T-helper 1 cell treated with Interleukin-12 subunit alpha and Interleukin-12 subunit beta and Interleukin-4 antibody, amounts not matched to agents 30 ng/mL and 1 ng/mL, for 36 hours (primary cell): Measurements from ENCODE around the gene C1GALT1. TPM values are rescaled to one million over a fixed set of nuclear protein-coding genes. Genes with fewer than 3 reads are reported as not detected.
"Not testable (repeated sequence)": the region's sequence is repeated elsewhere in the genome, so short reads cannot be mapped to it uniquely, and the experiment has no call there.

Source experiments
- intact Hi-C: fragments of 100-400 bp; cut with micrococcal nuclease; formaldehyde crosslinking; loops from one replicate; pipeline ENCODE4 v1.15.1; 2024
- total RNA-seq: library from RNA; stranded (reverse); gene quantifications from 2 replicates; pipeline ENCODE4 v1.2.3, GENCODE V29; 2022

C1GALT1 gene
- total RNA-seq = 54.9 TPM in 2 replicates

GRCh38 chr7:7182156-7183060 lies at the start of gene C1GALT1:
C1GALT1 (plus strand) TSS chr7:7182544; CDS start chr7:7234320, 51,776 bp downstream.
- intact Hi-C loops = loop anchor here (1.0 to 5.0 kb wide), 13 partner anchors 18 to 1035 kb away; partner anchors contain the start of genes DAGLB, GLCCI1 and UMAD1

- intact Hi-C loops = no loop called here
These were observed 48.3 kb upstream of the C1GALT1 start for GRCh38 chr7:7134046-7134445.

- intact Hi-C loops = no loop called here
These were observed 47.3 kb upstream of the C1GALT1 start for GRCh38 chr7:7135074-7135473.

- intact Hi-C loops = not testable (repeated sequence)
These were observed 46.4 kb upstream of the C1GALT1 start for GRCh38 chr7:7135924-7136323.

- intact Hi-C loops = no loop called here
These were observed 45.6 kb upstream of the C1GALT1 start for GRCh38 chr7:7136466-7137381.

GRCh38 chr7:7138897-7139296 lies 43.4 kb upstream of the C1GALT1 start:
- intact Hi-C loops = no loop called here

GRCh38 chr7:7143404-7143803 lies 38.9 kb upstream of the C1GALT1 start:
- intact Hi-C loops = not testable (repeated sequence)

- intact Hi-C loops = not testable (repeated sequence)
These were observed 37.2 kb upstream of the C1GALT1 start for GRCh38 chr7:7145151-7145550.

- intact Hi-C loops = no loop called here
These were observed 35.5 kb upstream of the C1GALT1 start for GRCh38 chr7:7146837-7147236.

GRCh38 chr7:7148798-7149481 lies 33.4 kb upstream of the C1GALT1 start:
- intact Hi-C loops = no loop called here

- intact Hi-C loops = loop anchor here (10.0 kb wide), 1 partner anchor 446 kb away; the partner anchor contains the start of gene ZNF12
These were observed 31.1 kb upstream of the C1GALT1 start for GRCh38 chr7:7151285-7151684.

- intact Hi-C loops = loop anchor here (10.0 kb wide), 1 partner anchor 447 kb away; the partner anchor contains the start of gene ZNF12
These were observed 30.5 kb upstream of the C1GALT1 start for GRCh38 chr7:7151865-7152264.

- intact Hi-C loops = loop anchor here (10.0 kb wide), 1 partner anchor 448 kb away; the partner anchor contains the start of gene ZNF12
These were observed 30.0 kb upstream of the C1GALT1 start for GRCh38 chr7:7152315-7152714.

- intact Hi-C loops = loop anchor here (10.0 kb wide), 1 partner anchor 450 kb away; the partner anchor contains the start of gene ZNF12
These were observed 28.0 kb upstream of the C1GALT1 start for GRCh38 chr7:7154355-7154754.

GRCh38 chr7:7156663-7157062 lies 25.7 kb upstream of the C1GALT1 start:
- intact Hi-C loops = loop anchor here (1.0 to 10.0 kb wide), 9 partner anchors 26 to 1020 kb away; partner anchors contain the start of genes C1GALT1, MIOS, UMAD1 and ZNF12

- intact Hi-C loops = loop anchor here (1.0 to 10.0 kb wide), 8 partner anchors 25 to 1019 kb away; partner anchors contain the start of genes C1GALT1, MIOS, UMAD1 and ZNF12
These were observed 25.0 kb upstream of the C1GALT1 start for GRCh38 chr7:7157177-7157886.

- intact Hi-C loops = loop anchor here (1.0 to 10.0 kb wide), 8 partner anchors 24 to 1018 kb away; partner anchors contain the start of genes C1GALT1, MIOS, UMAD1 and ZNF12
These were observed 24.5 kb upstream of the C1GALT1 start for GRCh38 chr7:7157887-7158271.

- intact Hi-C loops = loop anchor here (5.0 to 10.0 kb wide), 2 partner anchors 454 to 968 kb away; partner anchors contain the start of gene ZNF12
These were observed 23.2 kb upstream of the C1GALT1 start for GRCh38 chr7:7159063-7159658.

- intact Hi-C loops = no loop called here
These were observed 17.8 kb upstream of the C1GALT1 start for GRCh38 chr7:7164591-7164990.
